ENCODE data around the gene ATAD1. TPM values are rescaled to one million over a fixed set of nuclear protein-coding genes. Genes with fewer than 3 reads are reported as not detected.

Gene ATAD1
- total and polyA plus RNA-seq, 10 of the 15 experiments (the other 5 are each of a cell fraction or from before 2014, with no cell fraction given): 24.7 to 59.3 (median 41.1) TPM

DNA sequence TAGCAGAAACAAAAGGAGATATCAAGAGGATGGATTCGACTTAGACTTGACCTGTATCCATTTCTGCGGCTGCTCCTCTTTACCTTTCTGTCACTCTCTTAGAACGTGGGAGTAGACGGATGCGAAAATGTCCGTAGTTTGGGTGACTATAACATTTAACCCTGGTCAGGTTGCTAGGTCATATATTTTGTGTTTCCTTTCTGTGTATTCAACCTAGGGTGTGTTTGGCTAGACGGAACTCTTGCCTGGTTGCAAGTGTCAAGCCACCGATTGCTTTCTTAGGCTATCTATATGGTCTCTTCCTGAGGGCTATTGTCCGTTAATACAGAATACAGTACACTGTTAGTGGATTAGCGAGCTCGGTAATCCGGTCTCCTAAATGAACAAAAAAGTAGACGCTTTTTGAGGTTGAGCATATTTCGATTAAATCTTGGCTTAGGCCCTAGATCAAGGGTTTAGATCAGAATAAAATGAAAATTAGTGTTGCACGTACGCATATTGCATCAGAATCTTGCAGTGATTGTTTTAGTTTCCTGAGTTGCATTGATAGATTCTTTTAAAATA is 46.6 kb upstream of the ATAD1 start (continued):
- TF ChIP-seq NRF1 (conservative IDR thresholded peaks at IDR 0.05; ENCODE audit: low read depth, low read length) (no peak), RELA (IDR thresholded peaks at IDR 0.05; ENCODE audit: borderline replicate concordance, partially characterized antibody) (no peak), POLR2AphosphoS5 (IDR thresholded peaks at IDR 0.05; ENCODE audit: low read length) (peak; percentile 66; the same call in 1 of the 2 replicates), POLR2A (IDR thresholded peaks at IDR 0.05; ENCODE audit: low read depth, low read length) (peak; percentile 41; the same call in 1 of the 2 replicates), SREBF1 (IDR thresholded peaks at IDR 0.05; ENCODE audit: low read length) (no peak), NBN (IDR thresholded peaks at IDR 0.05) (0 out of 2 replicates have a peak, but pooled peaks have one; percentile 29), CREB1 (IDR thresholded peaks at IDR 0.05; ENCODE audit: low read depth) (no peak), ATF7 (IDR thresholded peaks at IDR 0.05; ENCODE audit: low read depth) (no peak)
- TF ChIP-seq, protein P1, sequence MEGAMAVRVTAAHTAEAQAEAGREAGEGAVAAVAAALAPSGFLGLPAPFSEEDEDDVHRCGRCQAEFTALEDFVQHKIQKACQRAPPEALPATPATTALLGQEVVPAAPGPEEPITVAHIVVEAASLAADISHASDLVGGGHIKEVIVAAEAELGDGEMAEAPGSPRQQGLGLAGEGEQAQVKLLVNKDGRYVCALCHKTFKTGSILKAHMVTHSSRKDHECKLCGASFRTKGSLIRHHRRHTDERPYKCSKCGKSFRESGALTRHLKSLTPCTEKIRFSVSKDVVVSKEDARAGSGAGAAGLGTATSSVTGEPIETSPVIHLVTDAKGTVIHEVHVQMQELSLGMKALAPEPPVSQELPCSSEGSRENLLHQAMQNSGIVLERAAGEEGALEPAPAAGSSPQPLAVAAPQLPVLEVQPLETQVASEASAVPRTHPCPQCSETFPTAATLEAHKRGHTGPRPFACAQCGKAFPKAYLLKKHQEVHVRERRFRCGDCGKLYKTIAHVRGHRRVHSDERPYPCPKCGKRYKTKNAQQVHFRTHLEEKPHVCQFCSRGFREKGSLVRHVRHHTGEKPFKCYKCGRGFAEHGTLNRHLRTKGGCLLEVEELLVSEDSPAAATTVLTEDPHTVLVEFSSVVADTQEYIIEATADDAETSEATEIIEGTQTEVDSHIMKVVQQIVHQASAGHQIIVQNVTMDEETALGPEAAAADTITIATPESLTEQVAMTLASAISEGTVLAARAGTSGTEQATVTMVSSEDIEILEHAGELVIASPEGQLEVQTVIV (IDR thresholded peaks at IDR 0.05; ENCODE audit: borderline replicate concordance, partially characterized antibody): no peak
- TF ChIP-seq, protein P2, sequence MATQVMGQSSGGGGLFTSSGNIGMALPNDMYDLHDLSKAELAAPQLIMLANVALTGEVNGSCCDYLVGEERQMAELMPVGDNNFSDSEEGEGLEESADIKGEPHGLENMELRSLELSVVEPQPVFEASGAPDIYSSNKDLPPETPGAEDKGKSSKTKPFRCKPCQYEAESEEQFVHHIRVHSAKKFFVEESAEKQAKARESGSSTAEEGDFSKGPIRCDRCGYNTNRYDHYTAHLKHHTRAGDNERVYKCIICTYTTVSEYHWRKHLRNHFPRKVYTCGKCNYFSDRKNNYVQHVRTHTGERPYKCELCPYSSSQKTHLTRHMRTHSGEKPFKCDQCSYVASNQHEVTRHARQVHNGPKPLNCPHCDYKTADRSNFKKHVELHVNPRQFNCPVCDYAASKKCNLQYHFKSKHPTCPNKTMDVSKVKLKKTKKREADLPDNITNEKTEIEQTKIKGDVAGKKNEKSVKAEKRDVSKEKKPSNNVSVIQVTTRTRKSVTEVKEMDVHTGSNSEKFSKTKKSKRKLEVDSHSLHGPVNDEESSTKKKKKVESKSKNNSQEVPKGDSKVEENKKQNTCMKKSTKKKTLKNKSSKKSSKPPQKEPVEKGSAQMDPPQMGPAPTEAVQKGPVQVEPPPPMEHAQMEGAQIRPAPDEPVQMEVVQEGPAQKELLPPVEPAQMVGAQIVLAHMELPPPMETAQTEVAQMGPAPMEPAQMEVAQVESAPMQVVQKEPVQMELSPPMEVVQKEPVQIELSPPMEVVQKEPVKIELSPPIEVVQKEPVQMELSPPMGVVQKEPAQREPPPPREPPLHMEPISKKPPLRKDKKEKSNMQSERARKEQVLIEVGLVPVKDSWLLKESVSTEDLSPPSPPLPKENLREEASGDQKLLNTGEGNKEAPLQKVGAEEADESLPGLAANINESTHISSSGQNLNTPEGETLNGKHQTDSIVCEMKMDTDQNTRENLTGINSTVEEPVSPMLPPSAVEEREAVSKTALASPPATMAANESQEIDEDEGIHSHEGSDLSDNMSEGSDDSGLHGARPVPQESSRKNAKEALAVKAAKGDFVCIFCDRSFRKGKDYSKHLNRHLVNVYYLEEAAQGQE (IDR thresholded peaks at IDR 0.05; ENCODE audit: low read depth, low read length): no peak
- TF ChIP-seq, protein P3, sequence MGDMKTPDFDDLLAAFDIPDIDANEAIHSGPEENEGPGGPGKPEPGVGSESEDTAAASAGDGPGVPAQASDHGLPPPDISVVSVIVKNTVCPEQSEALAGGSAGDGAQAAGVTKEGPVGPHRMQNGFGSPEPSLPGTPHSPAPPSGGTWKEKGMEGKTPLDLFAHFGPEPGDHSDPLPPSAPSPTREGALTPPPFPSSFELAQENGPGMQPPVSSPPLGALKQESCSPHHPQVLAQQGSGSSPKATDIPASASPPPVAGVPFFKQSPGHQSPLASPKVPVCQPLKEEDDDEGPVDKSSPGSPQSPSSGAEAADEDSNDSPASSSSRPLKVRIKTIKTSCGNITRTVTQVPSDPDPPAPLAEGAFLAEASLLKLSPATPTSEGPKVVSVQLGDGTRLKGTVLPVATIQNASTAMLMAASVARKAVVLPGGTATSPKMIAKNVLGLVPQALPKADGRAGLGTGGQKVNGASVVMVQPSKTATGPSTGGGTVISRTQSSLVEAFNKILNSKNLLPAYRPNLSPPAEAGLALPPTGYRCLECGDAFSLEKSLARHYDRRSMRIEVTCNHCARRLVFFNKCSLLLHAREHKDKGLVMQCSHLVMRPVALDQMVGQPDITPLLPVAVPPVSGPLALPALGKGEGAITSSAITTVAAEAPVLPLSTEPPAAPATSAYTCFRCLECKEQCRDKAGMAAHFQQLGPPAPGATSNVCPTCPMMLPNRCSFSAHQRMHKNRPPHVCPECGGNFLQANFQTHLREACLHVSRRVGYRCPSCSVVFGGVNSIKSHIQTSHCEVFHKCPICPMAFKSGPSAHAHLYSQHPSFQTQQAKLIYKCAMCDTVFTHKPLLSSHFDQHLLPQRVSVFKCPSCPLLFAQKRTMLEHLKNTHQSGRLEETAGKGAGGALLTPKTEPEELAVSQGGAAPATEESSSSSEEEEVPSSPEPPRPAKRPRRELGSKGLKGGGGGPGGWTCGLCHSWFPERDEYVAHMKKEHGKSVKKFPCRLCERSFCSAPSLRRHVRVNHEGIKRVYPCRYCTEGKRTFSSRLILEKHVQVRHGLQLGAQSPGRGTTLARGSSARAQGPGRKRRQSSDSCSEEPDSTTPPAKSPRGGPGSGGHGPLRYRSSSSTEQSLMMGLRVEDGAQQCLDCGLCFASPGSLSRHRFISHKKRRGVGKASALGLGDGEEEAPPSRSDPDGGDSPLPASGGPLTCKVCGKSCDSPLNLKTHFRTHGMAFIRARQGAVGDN (IDR thresholded peaks at IDR 0.05): no peak
- TF ChIP-seq, protein P4, sequence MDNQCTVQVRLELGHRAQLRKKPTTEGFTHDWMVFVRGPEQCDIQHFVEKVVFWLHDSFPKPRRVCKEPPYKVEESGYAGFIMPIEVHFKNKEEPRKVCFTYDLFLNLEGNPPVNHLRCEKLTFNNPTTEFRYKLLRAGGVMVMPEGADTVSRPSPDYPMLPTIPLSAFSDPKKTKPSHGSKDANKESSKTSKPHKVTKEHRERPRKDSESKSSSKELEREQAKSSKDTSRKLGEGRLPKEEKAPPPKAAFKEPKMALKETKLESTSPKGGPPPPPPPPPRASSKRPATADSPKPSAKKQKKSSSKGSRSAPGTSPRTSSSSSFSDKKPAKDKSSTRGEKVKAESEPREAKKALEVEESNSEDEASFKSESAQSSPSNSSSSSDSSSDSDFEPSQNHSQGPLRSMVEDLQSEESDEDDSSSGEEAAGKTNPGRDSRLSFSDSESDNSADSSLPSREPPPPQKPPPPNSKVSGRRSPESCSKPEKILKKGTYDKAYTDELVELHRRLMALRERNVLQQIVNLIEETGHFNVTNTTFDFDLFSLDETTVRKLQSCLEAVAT (IDR thresholded peaks at IDR 0.05): peak; percentile 84; the same call in 1 of the 2 replicates
- TF ChIP-seq, protein P5, sequence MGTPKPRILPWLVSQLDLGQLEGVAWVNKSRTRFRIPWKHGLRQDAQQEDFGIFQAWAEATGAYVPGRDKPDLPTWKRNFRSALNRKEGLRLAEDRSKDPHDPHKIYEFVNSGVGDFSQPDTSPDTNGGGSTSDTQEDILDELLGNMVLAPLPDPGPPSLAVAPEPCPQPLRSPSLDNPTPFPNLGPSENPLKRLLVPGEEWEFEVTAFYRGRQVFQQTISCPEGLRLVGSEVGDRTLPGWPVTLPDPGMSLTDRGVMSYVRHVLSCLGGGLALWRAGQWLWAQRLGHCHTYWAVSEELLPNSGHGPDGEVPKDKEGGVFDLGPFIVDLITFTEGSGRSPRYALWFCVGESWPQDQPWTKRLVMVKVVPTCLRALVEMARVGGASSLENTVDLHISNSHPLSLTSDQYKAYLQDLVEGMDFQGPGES (IDR thresholded peaks at IDR 0.05): no peak

Data from GM12878 (cell line).